ENCODE measurements around the gene ENO1.

Gene ENO1

DNA sequence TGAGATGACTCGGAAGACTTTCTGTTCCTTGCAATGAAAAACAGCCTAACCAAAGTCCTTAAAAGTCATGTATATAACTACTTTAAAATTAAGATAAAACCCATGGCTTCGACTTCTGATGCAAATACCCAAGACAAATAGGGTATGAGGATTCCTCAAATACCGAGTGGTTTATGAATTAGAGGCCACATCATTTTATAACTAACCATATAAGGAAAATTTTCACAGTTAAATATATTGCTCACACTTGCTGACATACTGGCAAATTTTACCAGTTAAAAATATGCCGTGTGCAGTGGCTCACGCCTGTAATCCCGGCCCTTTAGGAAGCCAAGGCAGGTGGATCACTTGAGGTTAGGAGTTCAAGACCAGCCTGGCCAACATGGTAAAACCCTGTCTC is 66.4 kb downstream of the ENO1 start:
- DNase-seq = no peak
